HL-60 (cell line): ENCODE data around the gene GMDS.

Experiments used
- CTCF ChIP-seq: IDR thresholded peaks from one replicate; pipeline ENCODE4 v1.5.1; 2011; ENCODE audit warnings: low read length, control low read depth, inconsistent platforms; ENCODE audit not compliant: insufficient read depth
- GABPA ChIP-seq: IDR thresholded peaks from 2 replicates; pipeline ENCODE4 v1.6.1; 2012; ENCODE audit warnings: low read depth
- POLR2AphosphoS5 ChIP-seq: IDR thresholded peaks from 2 replicates; pipeline ENCODE4 v1.6.1; 2012; ENCODE audit warnings: low read depth
- SPI1 ChIP-seq: IDR thresholded peaks from 2 replicates; pipeline ENCODE4 v1.6.1; 2012; ENCODE audit warnings: low read depth, mild to moderate bottlenecking, borderline replicate concordance

DNA sequence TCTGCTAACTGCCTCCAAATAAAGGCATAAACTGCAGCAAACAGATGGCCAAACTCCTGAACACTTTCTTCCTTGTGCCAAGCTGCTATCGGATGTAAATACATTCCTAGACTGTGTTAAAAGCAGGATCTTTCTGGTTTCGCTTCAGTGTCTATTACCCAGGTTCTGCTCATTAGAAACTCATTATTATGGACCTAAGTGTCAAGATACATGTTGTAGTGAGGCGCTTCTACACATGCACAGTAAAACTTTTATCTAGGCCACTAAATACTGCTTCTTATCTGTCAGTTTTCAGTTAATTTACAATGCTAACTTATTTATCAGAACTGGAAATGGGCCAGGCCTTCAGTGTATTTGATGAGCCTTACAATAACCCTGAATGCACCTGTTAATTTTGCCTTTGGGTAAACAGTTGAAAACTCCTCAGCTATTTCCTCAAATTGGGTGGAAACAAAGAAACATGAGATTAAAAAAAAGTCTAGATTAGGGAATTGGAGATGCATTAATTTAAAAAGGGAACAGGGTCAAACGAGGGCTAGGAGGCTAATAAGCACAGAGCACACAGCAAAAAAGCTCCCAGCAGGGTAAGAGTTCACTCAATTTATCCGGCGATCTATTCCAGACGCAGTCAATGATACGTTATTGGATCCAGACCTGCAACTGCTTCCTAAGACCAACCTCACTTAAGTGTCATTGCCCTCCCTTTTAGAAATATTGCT lies 395.1 kb downstream of the GMDS start:
- TF ChIP-seq POLR2AphosphoS5 (no peak), CTCF (no peak), SPI1 (no peak), GABPA (no peak)
